SK-N-SH (cell line): Measurements from ENCODE around the gene KCNQ2. TPM values are rescaled to one million over a fixed set of nuclear protein-coding genes. Genes with fewer than 3 reads are reported as not detected.

Experiments used
- CTCF ChIA-PET: fragments of 300-600, 350-600 bp; formaldehyde crosslinking; extraction: SDS; loops from one replicate; lab custom pipeline; 2021; lab: Yijun Ruan, JAX
- POLR2A ChIA-PET: fragments of 350-600 bp; sonication (Branson Sonifier 250); formaldehyde crosslinking; extraction: SDS; loops from one replicate; lab custom pipeline; 2020; ENCODE audit warnings: antibody characterized with exemption, inconsistent platforms; lab: Yijun Ruan, JAX
- DNase-seq: peaks from one replicate; pipeline ENCODE4 v3.0.0; 2012
- H2AFZ ChIP-seq: fragments of 200-600 bp; sonication (generic); 2 replicates; pipeline ENCODE4 v1.8.1; 2016; ENCODE audit warnings: antibody characterized with exemption, mild to moderate bottlenecking, low read depth
- H3F3A ChIP-seq: fragments of 200-600 bp; sonication (generic); replicated peaks from 2 replicates; pipeline ENCODE3; 2016; ENCODE audit warnings: antibody characterized with exemption, mild to moderate bottlenecking; ENCODE audit not compliant: insufficient read depth
- H3K27ac ChIP-seq, 2 experiments: fragments of 200-500 bp in 1 of 2; fragments of 200-600 bp in 1 of 2; sonication (Bioruptor generic) in 1 of 2; sonication (generic), shearing (Covaris generic) in 1 of 2; 2 replicates each; pipeline versions ENCODE4 v1.5.1 to v1.6.1; 2014 to 2016; ENCODE audit warnings: low read depth in 2 of 2, inconsistent platforms in 1 of 2, low read length in 1 of 2, mild to moderate bottlenecking in 1 of 2, mixed read lengths in 1 of 2
- H3K27me3 ChIP-seq: fragments of 200-600 bp; sonication (generic), shearing (Covaris generic); 2 replicates; pipeline ENCODE4 v1.6.1; 2016; ENCODE audit warnings: mixed run types; ENCODE audit not compliant: insufficient read depth
- H3K36me3 ChIP-seq, 2 experiments: fragments of 200-500 bp in 1 of 2; fragments of 200-600 bp in 1 of 2; sonication (Bioruptor generic) in 1 of 2; sonication (generic) in 1 of 2; replicated peaks in 1 of 2; 2 replicates each; pipeline versions ENCODE3 to v1.5.1; 2014 to 2016; ENCODE audit warnings: low read length in 1 of 2, mild to moderate bottlenecking in 1 of 2; ENCODE audit not compliant: insufficient read depth in 2 of 2, control insufficient read depth in 1 of 2
- H3K4me1 ChIP-seq, 2 experiments: fragments of 200-500 bp in 1 of 2; fragments of 200-600 bp in 1 of 2; sonication (Bioruptor generic) in 1 of 2; sonication (generic), shearing (Covaris generic) in 1 of 2; 2 replicates each; pipeline versions ENCODE4 v1.5.1 to v1.6.1; 2014 to 2016; ENCODE audit warnings: low read depth in 1 of 2, low read length in 1 of 2, mixed run types in 1 of 2; ENCODE audit not compliant: insufficient read depth in 2 of 2, control insufficient read depth in 1 of 2
- H3K4me2 ChIP-seq: fragments of 200-600 bp; sonication (generic), shearing (Covaris generic); 2 replicates; pipeline ENCODE4 v1.6.1; 2017; ENCODE audit warnings: mixed run types
- H3K4me3 ChIP-seq, 2 experiments: fragments of 200-500 bp in 1 of 2; fragments of 200-600 bp in 1 of 2; sonication (Bioruptor generic) in 1 of 2; sonication (generic), shearing (Covaris generic) in 1 of 2; 2 replicates each; pipeline versions ENCODE4 v1.5.1 to v1.8.1; 2014 to 2016; ENCODE audit warnings: low read depth in 2 of 2, inconsistent platforms in 1 of 2, low read length in 1 of 2, mild to moderate bottlenecking in 1 of 2, mixed read lengths in 1 of 2, moderate library complexity in 1 of 2
- H3K79me2 ChIP-seq: fragments of 200-600 bp; sonication (generic); 2 replicates; pipeline ENCODE4 v1.8.1; 2017; ENCODE audit warnings: mild to moderate bottlenecking; ENCODE audit not compliant: insufficient read depth
- H3K9ac ChIP-seq: fragments of 200-600 bp; sonication (generic); 2 replicates; pipeline ENCODE4 v1.6.1; 2017; ENCODE audit warnings: mixed run types
- H3K9me2 ChIP-seq: fragments of 200-600 bp; sonication (generic); 2 replicates; pipeline ENCODE4 v1.6.1; 2017; ENCODE audit warnings: mixed run types
- H3K9me3 ChIP-seq: fragments of 200-600 bp; sonication (generic); 2 replicates; pipeline ENCODE4 v1.6.1; 2017; ENCODE audit warnings: mixed run types, mild to moderate bottlenecking, moderate library complexity
- H4K20me1 ChIP-seq: fragments of 200-600 bp; sonication (generic); 2 replicates; pipeline ENCODE4 v1.6.1; 2017; ENCODE audit warnings: mild to moderate bottlenecking, mixed run types; ENCODE audit not compliant: insufficient read depth
- CTCF ChIP-seq: fragments of 200-600 bp; sonication (generic); IDR thresholded peaks from 2 replicates; pipeline ENCODE4 v1.6.1; 2017; ENCODE audit warnings: antibody characterized with exemption, mild to moderate bottlenecking, moderate library complexity
- EP300 ChIP-seq, 2 experiments: IDR thresholded peaks; 2 replicates each; pipeline versions ENCODE4 v1.4.0 to v1.6.1; 2012; ENCODE audit warnings: borderline replicate concordance in 1 of 2, low read depth in 1 of 2, low read length in 1 of 2
- FOXM1 ChIP-seq: IDR thresholded peaks from 2 replicates; pipeline ENCODE4 v1.4.0; 2012; ENCODE audit warnings: low read depth, mild to moderate bottlenecking
- MAX ChIP-seq: IDR thresholded peaks from 2 replicates; pipeline ENCODE4 v1.4.0; 2012; ENCODE audit warnings: low read depth
- MXI1 ChIP-seq: IDR thresholded peaks from 2 replicates; pipeline ENCODE4 v1.6.1; 2012; ENCODE audit warnings: mild to moderate bottlenecking, low read depth, low read length, improper control_type of control experiment
- RAD21 ChIP-seq: IDR thresholded peaks from 2 replicates; pipeline ENCODE4 v1.6.1; 2012; ENCODE audit warnings: mild to moderate bottlenecking, low read length
- RFX5 ChIP-seq: IDR thresholded peaks from 2 replicates; pipeline ENCODE4 v1.6.1; 2012; ENCODE audit warnings: mild to moderate bottlenecking, improper control_type of control experiment, low read length
- SMC3 ChIP-seq: IDR thresholded peaks from 2 replicates; pipeline ENCODE4 v1.6.1; 2012; ENCODE audit warnings: low read depth, low read length, improper control_type of control experiment
- TCF12 ChIP-seq: IDR thresholded peaks from 2 replicates; pipeline ENCODE4 v1.4.0; 2012
- WGBS: methylation state at CpG from one replicate; pipeline ENCODE4 v1.1.6; 2017; ENCODE audit warnings: low lambda C conversion rate; 5-methylcytosine and 5-hydroxymethylcytosine counted together
- polyA plus RNA-seq, 3 experiments: library from polyadenylated mRNA; depleted of rRNA; stranded (reverse); fragments of >200 nt; gene quantifications; 2 replicates each; pipeline ENCODE4 v1.2.3, GENCODE V29; 2012
- TF ChIP-seq, protein P1 (sequence below): IDR thresholded peaks from 2 replicates; pipeline ENCODE4 v1.6.1; 2012; ENCODE audit warnings: mild to moderate bottlenecking, low read depth, low read length, moderate library complexity
- TF ChIP-seq, protein P2 (sequence below): IDR thresholded peaks from 2 replicates; pipeline ENCODE4 v1.4.0; 2012; ENCODE audit warnings: low read depth, borderline replicate concordance

The KCNQ2 gene
- polyA plus RNA-seq, 1 of the 3 experiments (the other 2 are of a cell fraction): 3.9 TPM

DNA sequence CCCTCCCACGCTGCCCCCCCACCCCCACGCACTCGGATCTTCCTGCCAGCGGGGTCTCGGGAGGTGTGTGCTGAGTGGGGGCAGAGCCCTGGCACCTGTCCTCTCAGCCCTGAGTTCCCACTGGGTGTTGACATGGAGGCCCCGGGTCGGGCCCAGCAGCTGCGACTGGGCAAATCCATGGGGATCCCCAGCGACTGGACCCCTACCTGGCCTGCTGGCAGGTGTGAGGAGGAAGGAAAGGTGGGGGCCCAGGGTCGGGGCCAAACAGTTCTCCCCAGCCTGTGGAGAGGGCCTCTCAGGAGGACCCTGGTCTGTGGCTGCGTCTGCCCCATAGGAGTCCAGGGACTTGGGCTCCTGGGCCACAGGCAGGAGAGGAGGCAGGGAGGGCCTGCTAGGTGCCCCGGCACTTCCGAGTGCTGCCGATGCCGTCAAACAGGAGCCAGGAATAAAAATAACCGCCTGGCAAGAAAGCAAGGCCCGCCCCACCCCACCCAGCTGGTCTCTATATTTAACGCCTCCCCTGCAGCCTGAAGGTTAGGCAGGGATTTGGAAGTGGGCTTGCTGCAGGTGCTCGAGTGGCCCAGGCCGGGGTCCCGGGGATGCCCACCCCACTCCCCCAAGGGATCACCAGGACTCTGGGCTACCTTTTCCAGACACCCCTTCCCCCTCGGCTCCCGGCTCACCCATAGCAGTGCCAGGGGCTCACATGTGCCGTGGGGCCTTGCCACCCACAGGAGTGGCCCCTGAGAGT lies 27.9 kb upstream of the KCNQ2 start:
- Histone ChIP-seq H3K27ac (no peak overlapping the region; a peak in 1 of 4 replicates), H3K79me2 (no peaks in the 10 kb centered on the region), H3F3A (peaks cover 7% of the 10 kb centered on the region), H3K4me1 (peaks cover 0 to 51% of the 10 kb centered on the region in 2 experiments; a peak in 1 of 4 replicates), H3K4me2 (no peak overlapping the region), H3K36me3 (peaks cover 0 to 2% of the 10 kb centered on the region in 2 experiments), H4K20me1 (no peaks in the 10 kb centered on the region; the same call in 1 of the 2 replicates), H3K9me3 (no peaks in the 10 kb centered on the region), H3K9ac (no peak overlapping the region), H2AFZ (no peak overlapping the region), H3K4me3 (no peak overlapping the region), H3K9me2 (no peaks in the 10 kb centered on the region), H3K27me3 (no peaks in the 10 kb centered on the region)
- TF ChIP-seq FOXM1 (no peak), EP300 (IDR thresholded peaks at IDR 0.05; ENCODE audit: borderline replicate concordance in 1 of 2, low read depth in 1 of 2, low read length in 1 of 2) (no peak), TCF12 (no peak), RFX5 (no peak), SMC3 (no peak), CTCF (no peak), MAX (no peak), RAD21 (no peak), MXI1 (no peak)
- TF ChIP-seq, protein P1, sequence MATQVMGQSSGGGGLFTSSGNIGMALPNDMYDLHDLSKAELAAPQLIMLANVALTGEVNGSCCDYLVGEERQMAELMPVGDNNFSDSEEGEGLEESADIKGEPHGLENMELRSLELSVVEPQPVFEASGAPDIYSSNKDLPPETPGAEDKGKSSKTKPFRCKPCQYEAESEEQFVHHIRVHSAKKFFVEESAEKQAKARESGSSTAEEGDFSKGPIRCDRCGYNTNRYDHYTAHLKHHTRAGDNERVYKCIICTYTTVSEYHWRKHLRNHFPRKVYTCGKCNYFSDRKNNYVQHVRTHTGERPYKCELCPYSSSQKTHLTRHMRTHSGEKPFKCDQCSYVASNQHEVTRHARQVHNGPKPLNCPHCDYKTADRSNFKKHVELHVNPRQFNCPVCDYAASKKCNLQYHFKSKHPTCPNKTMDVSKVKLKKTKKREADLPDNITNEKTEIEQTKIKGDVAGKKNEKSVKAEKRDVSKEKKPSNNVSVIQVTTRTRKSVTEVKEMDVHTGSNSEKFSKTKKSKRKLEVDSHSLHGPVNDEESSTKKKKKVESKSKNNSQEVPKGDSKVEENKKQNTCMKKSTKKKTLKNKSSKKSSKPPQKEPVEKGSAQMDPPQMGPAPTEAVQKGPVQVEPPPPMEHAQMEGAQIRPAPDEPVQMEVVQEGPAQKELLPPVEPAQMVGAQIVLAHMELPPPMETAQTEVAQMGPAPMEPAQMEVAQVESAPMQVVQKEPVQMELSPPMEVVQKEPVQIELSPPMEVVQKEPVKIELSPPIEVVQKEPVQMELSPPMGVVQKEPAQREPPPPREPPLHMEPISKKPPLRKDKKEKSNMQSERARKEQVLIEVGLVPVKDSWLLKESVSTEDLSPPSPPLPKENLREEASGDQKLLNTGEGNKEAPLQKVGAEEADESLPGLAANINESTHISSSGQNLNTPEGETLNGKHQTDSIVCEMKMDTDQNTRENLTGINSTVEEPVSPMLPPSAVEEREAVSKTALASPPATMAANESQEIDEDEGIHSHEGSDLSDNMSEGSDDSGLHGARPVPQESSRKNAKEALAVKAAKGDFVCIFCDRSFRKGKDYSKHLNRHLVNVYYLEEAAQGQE: no peak
- TF ChIP-seq, protein P2, sequence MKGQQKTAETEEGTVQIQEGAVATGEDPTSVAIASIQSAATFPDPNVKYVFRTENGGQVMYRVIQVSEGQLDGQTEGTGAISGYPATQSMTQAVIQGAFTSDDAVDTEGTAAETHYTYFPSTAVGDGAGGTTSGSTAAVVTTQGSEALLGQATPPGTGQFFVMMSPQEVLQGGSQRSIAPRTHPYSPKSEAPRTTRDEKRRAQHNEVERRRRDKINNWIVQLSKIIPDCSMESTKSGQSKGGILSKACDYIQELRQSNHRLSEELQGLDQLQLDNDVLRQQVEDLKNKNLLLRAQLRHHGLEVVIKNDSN: no peak
- POLR2A ChIA-PET: no interaction called here
- CTCF ChIA-PET: interaction anchor here (0.7 kb wide), 1 partner anchor 8 kb away, joined by 3 read pairs; no protein-coding TSS in a partner anchor
- 92% methylated on average over 4 of the region's 24 CpGs for WGBS
- DNase-seq: no peak
